ENCODE data around the gene TDO2. TPM values are rescaled to one million over a fixed set of nuclear protein-coding genes. Genes with fewer than 3 reads are reported as not detected.
A peak's percentile ranks its signal among the peaks of the same experiment; 100 is the strongest.

TDO2 gene
- total RNA-seq, 4 donors from 2014 or later, result 0.23 TPM; not detected in 3

DNA sequence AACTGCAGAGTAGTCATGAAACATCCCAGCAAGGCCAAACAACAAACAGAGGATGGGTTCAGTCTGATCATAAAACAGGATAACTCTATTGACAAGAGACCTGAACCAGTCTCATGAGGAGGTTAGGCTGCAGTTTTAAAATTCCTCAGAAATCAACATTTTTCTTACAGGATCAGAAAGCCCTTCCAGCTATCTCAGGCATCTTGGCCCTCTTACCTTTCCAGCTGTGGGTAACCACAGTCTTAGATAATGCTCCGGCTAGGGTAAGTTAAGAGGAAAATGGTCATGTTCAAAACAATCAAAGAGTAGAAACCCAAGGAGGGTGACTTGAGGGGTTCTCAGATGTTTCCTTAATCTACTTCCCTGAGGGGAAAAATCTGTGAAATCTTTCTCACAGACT lies 45.0 kb downstream of the TDO2 start:
- WGBS, 2 donors, result 85 to 91% methylated on average over 1 of the region's 1 CpG
- intact Hi-C loops (cut with DNase I; ENCODE audit: low total_unique reads), result no loop called here
- H3K4me3 ChIP-seq (ENCODE audit: low read depth, poor library complexity, severe bottlenecking), result no peak overlapping the region
- DNase-seq (ENCODE audit: low spot score in 2 of 2), result no peak
- TF ChIP-seq POLR2A (IDR thresholded peaks at IDR 0.05), result no peak
- TF ChIP-seq, protein P1, sequence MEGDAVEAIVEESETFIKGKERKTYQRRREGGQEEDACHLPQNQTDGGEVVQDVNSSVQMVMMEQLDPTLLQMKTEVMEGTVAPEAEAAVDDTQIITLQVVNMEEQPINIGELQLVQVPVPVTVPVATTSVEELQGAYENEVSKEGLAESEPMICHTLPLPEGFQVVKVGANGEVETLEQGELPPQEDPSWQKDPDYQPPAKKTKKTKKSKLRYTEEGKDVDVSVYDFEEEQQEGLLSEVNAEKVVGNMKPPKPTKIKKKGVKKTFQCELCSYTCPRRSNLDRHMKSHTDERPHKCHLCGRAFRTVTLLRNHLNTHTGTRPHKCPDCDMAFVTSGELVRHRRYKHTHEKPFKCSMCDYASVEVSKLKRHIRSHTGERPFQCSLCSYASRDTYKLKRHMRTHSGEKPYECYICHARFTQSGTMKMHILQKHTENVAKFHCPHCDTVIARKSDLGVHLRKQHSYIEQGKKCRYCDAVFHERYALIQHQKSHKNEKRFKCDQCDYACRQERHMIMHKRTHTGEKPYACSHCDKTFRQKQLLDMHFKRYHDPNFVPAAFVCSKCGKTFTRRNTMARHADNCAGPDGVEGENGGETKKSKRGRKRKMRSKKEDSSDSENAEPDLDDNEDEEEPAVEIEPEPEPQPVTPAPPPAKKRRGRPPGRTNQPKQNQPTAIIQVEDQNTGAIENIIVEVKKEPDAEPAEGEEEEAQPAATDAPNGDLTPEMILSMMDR (IDR thresholded peaks at IDR 0.05), result no peak

DNA sequence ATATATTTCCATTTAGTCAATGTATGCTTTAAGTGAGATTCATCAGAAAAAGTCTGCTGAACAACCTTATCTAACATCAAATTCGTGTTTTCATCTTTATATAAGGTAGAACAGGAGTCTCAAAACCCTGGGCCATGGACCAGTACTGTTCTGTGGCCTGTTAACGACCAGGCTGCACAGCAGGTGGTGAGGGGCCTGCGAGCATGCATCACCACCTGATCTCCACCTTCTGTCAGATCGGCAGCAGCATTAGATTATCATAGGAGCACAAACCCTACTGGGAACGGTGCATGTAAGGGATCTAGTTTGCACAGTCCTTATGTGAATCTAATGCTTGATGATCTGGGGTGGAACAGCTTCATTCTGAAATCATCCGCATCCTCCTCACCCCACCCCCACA lies 47.0 kb downstream of the TDO2 start:
- H3K4me3 ChIP-seq (ENCODE audit: low read depth, poor library complexity, severe bottlenecking), result no peak overlapping the region
- intact Hi-C loops (cut with DNase I; ENCODE audit: low total_unique reads), result no loop called here
- DNase-seq (ENCODE audit: low spot score in 2 of 2), result no peak
- TF ChIP-seq POLR2A (IDR thresholded peaks at IDR 0.05), result no peak
- TF ChIP-seq, protein P1 (IDR thresholded peaks at IDR 0.05), result no peak
- 84 to 89% methylated on average over 6 of the region's 6 CpGs for WGBS, 2 donors

DNA sequence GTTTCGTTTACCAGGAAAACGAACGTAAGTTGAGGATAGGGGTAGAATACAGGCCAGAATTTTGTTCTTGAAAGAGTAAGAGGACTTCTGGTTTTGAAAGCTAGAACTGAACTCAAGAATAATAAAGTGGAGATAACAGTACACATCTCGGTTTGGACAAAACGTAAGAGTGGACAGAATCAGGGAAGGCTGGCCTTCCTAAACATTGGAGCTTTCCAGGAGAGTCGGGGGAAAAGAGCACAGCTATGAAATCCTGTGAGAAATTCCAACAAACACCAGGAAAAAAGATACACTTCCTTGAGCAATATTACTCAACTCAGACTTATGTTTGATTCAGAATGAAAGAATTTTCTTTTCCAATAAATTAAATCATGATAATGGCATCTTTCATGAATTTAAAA lies 49.0 kb downstream of the TDO2 start:
- no peak overlapping the region for H3K4me3 ChIP-seq (ENCODE audit: low read depth, poor library complexity, severe bottlenecking)
- 33 to 40% methylated on average over 6 of the region's 6 CpGs for WGBS, 2 donors
- TF ChIP-seq, protein P1 (IDR thresholded peaks at IDR 0.05), result no peak
- TF ChIP-seq POLR2A (IDR thresholded peaks at IDR 0.05), result no peak
- DNase-seq (ENCODE audit: low spot score in 2 of 2), result no peak
- intact Hi-C loops (cut with DNase I; ENCODE audit: low total_unique reads), result no loop called here

DNA sequence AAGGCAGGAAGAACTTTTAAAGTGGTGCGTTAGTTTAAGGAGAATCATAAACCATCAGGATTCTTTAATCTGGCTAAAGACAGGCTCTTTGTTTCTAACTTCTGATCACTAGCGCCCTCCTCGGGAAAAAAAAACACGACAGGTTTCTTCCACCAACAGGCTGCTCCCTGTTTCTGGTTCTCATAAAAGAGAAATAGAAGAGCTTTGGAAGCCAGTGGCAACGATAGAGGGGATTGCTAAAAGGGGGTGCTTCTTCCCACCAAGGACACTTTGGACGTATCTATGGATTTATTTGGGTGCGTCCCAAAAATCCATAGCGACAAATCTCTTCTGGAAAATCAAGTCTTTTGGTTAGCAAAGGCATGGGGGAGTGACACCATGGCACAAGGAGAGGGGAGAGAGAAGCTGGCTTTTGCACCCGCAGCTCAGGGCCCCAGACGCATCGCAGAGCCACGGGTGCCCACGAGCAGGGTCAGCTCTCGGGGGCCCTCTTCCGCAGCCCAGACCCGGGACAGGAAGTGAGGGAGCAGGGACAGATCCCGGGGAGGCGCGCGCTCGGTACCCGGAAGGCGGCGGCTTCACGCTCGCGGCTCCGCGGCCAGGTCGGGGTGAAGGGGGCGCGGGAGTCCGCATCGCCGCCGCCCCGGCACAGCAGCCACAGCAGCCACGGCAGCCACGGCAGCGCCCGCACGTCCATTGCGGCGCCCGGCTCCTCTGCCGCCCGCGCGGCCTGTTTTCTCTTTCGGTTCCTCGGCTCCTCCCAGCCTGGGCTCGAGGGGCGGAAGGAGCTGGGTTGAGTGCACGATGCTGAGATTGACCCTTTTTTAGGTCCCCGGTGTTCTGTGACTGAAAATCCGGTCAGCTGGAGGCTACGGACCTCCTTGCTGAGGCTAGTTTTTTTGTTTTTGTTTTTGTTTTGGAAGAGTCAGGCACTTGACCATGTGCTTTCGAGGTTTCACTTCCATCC lies 49.9 kb downstream of the TDO2 start, which contains the start of gene CTSO:
CTSO (minus strand) TSS at position 716 of the 967 bp plus-strand sequence; CDS start at position 697, 19 bp downstream.
- intact Hi-C loops (cut with DNase I; ENCODE audit: low total_unique reads), result no loop called here
- WGBS, 2 donors, result 1% methylated on average over 47 to 49 of the region's 58 CpGs
- TF ChIP-seq, protein P1 (IDR thresholded peaks at IDR 0.05), result peak in 1 of 3 donors; percentile 22
- TF ChIP-seq POLR2A (IDR thresholded peaks at IDR 0.05), result no peak
- H3K4me3 ChIP-seq (ENCODE audit: low read depth, poor library complexity, severe bottlenecking), result peak within 1 kb of the TSS; percentile 75
- peak; percentile 56 to 93 for DNase-seq (ENCODE audit: low spot score in 2 of 2)

DNA sequence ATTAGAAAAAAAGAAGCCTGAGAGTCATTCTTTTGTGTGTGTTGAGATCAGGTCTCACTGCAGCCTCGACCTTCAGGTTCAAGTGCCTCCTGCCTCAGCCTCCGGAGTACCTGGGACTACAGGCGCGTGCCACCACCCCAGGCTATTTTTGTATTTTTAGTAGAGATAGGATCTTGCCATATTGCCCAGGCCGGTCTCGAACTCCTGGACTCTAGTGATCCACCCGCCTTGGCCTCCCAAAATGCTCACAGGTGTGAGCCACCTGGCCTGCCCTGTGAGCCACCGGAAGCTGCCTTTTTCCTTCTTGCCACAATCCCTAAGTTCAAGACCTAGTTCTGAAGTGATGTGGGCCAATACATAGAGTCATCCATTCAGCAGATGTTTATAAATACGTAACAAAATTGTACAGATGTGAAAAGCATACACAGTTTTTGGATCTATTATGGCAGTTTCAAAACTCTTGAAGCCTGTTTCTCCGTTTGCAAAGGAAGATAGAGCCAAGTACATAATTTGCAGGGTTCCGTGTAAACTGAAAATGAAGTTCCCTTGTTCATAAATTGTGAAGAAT lies 50.7 kb downstream of the TDO2 start:
- WGBS, 2 donors, result 62 to 68% methylated on average over 11 of the region's 11 CpGs
- DNase-seq (ENCODE audit: low spot score in 2 of 2), result no peak

More for the DNA sequence above, 50.7 kb downstream of the TDO2 start:
- intact Hi-C loops (cut with DNase I; ENCODE audit: low total_unique reads), result no loop called here
- TF ChIP-seq, protein P1 (IDR thresholded peaks at IDR 0.05), result no peak
- TF ChIP-seq POLR2A (IDR thresholded peaks at IDR 0.05), result no peak
- H3K4me3 ChIP-seq (ENCODE audit: low read depth, poor library complexity, severe bottlenecking), result peak overlapping the region; percentile 75

Measured in lower leg skin (tissue), 4 donors.